Inflammatory macrophage treated with lipopolysaccharide for 1 hour (primary cell): ENCODE results near the gene NFIA.

Experiments
- DNase-seq, 2 donors: peaks; one replicate each; pipeline ENCODE4 v3.0.0-alpha.2; 2020 to 2022

Gene NFIA

GRCh38 chr1:61160526-61160925, 78.2 kb downstream of the NFIA start:
- peak; percentile 15 to 24 for DNase-seq

GRCh38 chr1:61162520-61163258, 80.3 kb downstream of the NFIA start:
- DNase-seq = no peak

GRCh38 chr1:61163355-61163754, 81.0 kb downstream of the NFIA start:
- no peak for DNase-seq

GRCh38 chr1:61165402-61165801, 83.0 kb downstream of the NFIA start:
- DNase-seq = no peak

GRCh38 chr1:61167309-61167708, 84.9 kb downstream of the NFIA start:
- DNase-seq = no peak

GRCh38 chr1:61169045-61169444, 86.7 kb downstream of the NFIA start:
- DNase-seq = no peak

- DNase-seq = no peak
These were observed 87.3 kb downstream of the NFIA start for GRCh38 chr1:61169634-61170033.

GRCh38 chr1:61170328-61171238, 88.2 kb downstream of the NFIA start:
- DNase-seq = no peak

GRCh38 chr1:61171346-61171745, 89.0 kb downstream of the NFIA start:
- DNase-seq = no peak

GRCh38 chr1:61171974-61172373, 89.6 kb downstream of the NFIA start:
- no peak for DNase-seq

GRCh38 chr1:61173118-61173517, 90.8 kb downstream of the NFIA start:
- no peak for DNase-seq

- no peak for DNase-seq
These were observed 91.9 kb downstream of the NFIA start for GRCh38 chr1:61174060-61174795.

GRCh38 chr1:61175976-61176375, 93.6 kb downstream of the NFIA start:
- no peak for DNase-seq

GRCh38 chr1:61181067-61182038, 99.0 kb downstream of the NFIA start:
- no peak for DNase-seq

- no peak for DNase-seq
These were observed 99.7 kb downstream of the NFIA start for GRCh38 chr1:61182049-61182448.

GRCh38 chr1:61182480-61182879, 100.1 kb downstream of the NFIA start:
- no peak for DNase-seq

GRCh38 chr1:61183471-61184039, 101.2 kb downstream of the NFIA start:
- no peak for DNase-seq

GRCh38 chr1:61184040-61184713, 101.8 kb downstream of the NFIA start:
- no peak for DNase-seq

GRCh38 chr1:61184714-61185106, 102.3 kb downstream of the NFIA start:
- no peak for DNase-seq

GRCh38 chr1:61186753-61187152, 104.4 kb downstream of the NFIA start:
- DNase-seq = no peak
